ENCODE data around the gene DPH1.

DNA sequence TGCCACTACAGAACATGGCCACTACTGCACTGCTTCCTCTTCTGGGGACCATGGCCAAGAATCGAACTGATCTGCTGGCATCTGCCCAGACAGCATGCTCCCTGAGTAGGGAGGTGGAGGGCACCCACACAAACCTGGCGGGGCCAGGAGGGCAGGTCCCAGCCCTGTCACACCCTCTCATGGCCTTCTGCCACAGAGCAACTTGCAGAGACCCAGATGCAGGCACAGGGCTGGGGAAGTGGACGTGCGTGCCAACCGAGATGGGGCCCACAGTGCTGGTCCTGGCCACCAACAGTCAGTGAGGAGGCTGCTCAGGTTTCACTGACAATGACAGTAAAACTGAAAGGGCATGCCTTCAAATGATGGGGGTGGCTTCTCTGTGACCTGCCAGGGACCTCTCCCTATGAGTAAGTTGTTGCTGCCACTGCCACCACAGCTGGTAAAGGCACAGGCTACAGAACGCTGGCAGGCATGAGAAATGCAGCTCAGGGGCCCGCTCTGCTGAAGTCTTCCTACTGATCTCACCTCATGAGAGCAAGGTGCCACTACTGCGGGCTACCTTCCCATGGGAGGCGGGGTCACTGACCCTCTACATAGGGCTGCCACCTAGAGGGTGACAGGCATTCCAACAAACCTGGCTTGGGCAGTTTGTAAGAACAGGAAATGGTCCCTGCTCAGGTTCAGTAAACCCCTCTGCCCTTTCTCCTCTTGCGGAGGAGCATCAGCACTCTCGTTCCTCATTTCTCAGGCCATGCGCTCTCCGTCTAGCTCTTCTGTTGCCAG, 40.5 kb downstream of the DPH1 start:
- TF ChIP-seq CTCF (IDR thresholded peaks at IDR 0.05) = no peak
- TF ChIP-seq POLR2AphosphoS5 (IDR thresholded peaks at IDR 0.05) = no peak
- no peak for TF ChIP-seq POLR2A (IDR thresholded peaks at IDR 0.05)
